ENCODE data around the gene URB1.

DNA sequence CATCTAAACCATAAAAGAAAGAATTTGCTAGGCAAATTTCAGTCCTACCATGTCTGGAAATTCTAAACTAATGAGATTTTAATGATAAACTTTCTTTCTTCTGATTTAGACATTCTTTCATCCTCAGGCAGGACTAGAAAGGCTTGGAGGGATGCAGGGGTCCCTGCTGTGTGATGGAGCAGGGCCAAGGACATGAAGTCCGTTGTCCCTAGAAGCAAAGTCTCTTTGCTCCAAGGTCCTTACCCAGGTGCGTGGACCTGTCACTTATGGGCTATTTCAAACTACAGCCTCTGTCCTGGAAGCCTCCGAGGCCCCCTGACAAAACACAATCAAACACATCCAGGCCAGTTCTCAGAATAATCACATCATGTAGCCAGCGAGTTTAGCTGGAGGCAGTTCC lies 26.6 kb downstream of the URB1 start:
- no peak for TF ChIP-seq MYC (IDR thresholded peaks at IDR 0.05; ENCODE audit: low read depth, low read length)
- no peak for TF ChIP-seq MYC (CRISPR knock-in tag; IDR thresholded peaks at IDR 0.05; ENCODE audit: borderline replicate concordance, low read depth)
- no peak for TF ChIP-seq NELFE (IDR thresholded peaks at IDR 0.05; ENCODE audit: insufficient read depth, insufficient read length)
- TF ChIP-seq HMG20B (CRISPR knock-in tag; IDR thresholded peaks at IDR 0.05): no peak
- TF ChIP-seq FOS (IDR thresholded peaks at IDR 0.05; ENCODE audit: extremely low read depth, insufficient read length): no peak
- TF ChIP-seq, protein P1, sequence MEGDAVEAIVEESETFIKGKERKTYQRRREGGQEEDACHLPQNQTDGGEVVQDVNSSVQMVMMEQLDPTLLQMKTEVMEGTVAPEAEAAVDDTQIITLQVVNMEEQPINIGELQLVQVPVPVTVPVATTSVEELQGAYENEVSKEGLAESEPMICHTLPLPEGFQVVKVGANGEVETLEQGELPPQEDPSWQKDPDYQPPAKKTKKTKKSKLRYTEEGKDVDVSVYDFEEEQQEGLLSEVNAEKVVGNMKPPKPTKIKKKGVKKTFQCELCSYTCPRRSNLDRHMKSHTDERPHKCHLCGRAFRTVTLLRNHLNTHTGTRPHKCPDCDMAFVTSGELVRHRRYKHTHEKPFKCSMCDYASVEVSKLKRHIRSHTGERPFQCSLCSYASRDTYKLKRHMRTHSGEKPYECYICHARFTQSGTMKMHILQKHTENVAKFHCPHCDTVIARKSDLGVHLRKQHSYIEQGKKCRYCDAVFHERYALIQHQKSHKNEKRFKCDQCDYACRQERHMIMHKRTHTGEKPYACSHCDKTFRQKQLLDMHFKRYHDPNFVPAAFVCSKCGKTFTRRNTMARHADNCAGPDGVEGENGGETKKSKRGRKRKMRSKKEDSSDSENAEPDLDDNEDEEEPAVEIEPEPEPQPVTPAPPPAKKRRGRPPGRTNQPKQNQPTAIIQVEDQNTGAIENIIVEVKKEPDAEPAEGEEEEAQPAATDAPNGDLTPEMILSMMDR (IDR thresholded peaks at IDR 0.05 in 2 of 3, conservative IDR thresholded peaks at IDR 0.05 in 1 of 3; ENCODE audit: insufficient read depth in 2 of 3, low read depth in 1 of 3, low read length in 3 of 3): no peak
- no peak for TF ChIP-seq ZNF23 (CRISPR knock-in tag; IDR thresholded peaks at IDR 0.05)
- no peak for TF ChIP-seq GATAD2A (IDR thresholded peaks at IDR 0.05)
